A549 (cell line): ENCODE results near the gene OXSM.

Source experiments
- CEBPB ChIP-seq, 2 experiments: fragments of >200 bp in 1 of 2; sonication (Bioruptor Twin) in 1 of 2; formaldehyde crosslinking in 1 of 2; IDR thresholded peaks; 2 replicates each; pipeline ENCODE4 v1.6.1; 2012 to 2016
- CHD2 ChIP-seq: fragments of 150-350 bp; IDR thresholded peaks from 2 replicates; pipeline ENCODE4 v1.6.1; 2014; ENCODE audit warnings: low read length; ENCODE audit not compliant: partially characterized antibody
- EP300 ChIP-seq, 2 experiments: fragments of >200 bp; sonication (Bioruptor Twin); formaldehyde crosslinking; IDR thresholded peaks; 2 replicates in 1 of 2; 3 replicates in 1 of 2; pipeline ENCODE4 v1.6.1; 2016 to 2017
- HOXB5 ChIP-seq: fragments of 250-450 bp; sonication (Bioruptor Pico); IDR thresholded peaks from 2 replicates; pipeline ENCODE4 v1.5.0; 2020; ENCODE audit warnings: mild to moderate bottlenecking, moderate library complexity
- PHF8 ChIP-seq: fragments of 200-600 bp; sonication (generic); IDR thresholded peaks from 2 replicates; pipeline ENCODE4 v1.6.1; 2016; ENCODE audit warnings: low read depth, mild to moderate bottlenecking, antibody characterized with exemption, moderate library complexity, borderline replicate concordance
- POLR2A ChIP-seq: IDR thresholded peaks from 2 replicates; pipeline ENCODE4 v1.6.1; 2012; ENCODE audit warnings: mild to moderate bottlenecking, low read length
- RAD21 ChIP-seq, 2 experiments: fragments of >200 bp in 1 of 2; sonication (Bioruptor Twin) in 1 of 2; formaldehyde crosslinking in 1 of 2; IDR thresholded peaks in 1 of 2; conservative IDR thresholded peaks in 1 of 2; 2 replicates in 1 of 2; 3 replicates in 1 of 2; pipeline ENCODE4 v1.6.1; 2012 to 2018; ENCODE audit warnings: inconsistent platforms in 1 of 2
- RFX5 ChIP-seq: fragments of 450-650 bp; IDR thresholded peaks from 2 replicates; pipeline ENCODE4 v1.7.1; 2014; ENCODE audit warnings: antibody characterized with exemption, mild to moderate bottlenecking, moderate library complexity
- RNF2 ChIP-seq: fragments of 200-600 bp; sonication (generic); IDR thresholded peaks from 2 replicates; pipeline ENCODE4 v1.6.1; 2016; ENCODE audit warnings: low read depth, mild to moderate bottlenecking, antibody characterized with exemption, moderate library complexity, borderline replicate concordance
- ZC3H11A ChIP-seq: fragments of 450-650 bp; IDR thresholded peaks from 2 replicates; pipeline ENCODE4 v1.6.1; 2014; ENCODE audit warnings: antibody characterized with exemption, mild to moderate bottlenecking
- TF ChIP-seq, protein P1 (sequence below): fragments of 250-450 bp; sonication (Bioruptor Pico); IDR thresholded peaks from 2 replicates; pipeline ENCODE4 v1.5.0; 2021; ENCODE audit warnings: mild to moderate bottlenecking, moderate library complexity, borderline replicate concordance
- TF ChIP-seq, protein P2 (sequence below): fragments of >200 bp; sonication (Bioruptor Twin); formaldehyde crosslinking; IDR thresholded peaks from 3 replicates; pipeline ENCODE4 v1.5.1; 2016
- TF ChIP-seq, protein P3 (sequence below): fragments of 200-600 bp; sonication (generic); IDR thresholded peaks from 2 replicates; pipeline ENCODE4 v1.6.1; 2016; ENCODE audit warnings: antibody characterized with exemption, mild to moderate bottlenecking, moderate library complexity
- TF ChIP-seq, protein P4 (sequence below): fragments of 450-650 bp; IDR thresholded peaks from 2 replicates; pipeline ENCODE4 v1.6.1; 2014; ENCODE audit warnings: antibody characterized with exemption

DNA sequence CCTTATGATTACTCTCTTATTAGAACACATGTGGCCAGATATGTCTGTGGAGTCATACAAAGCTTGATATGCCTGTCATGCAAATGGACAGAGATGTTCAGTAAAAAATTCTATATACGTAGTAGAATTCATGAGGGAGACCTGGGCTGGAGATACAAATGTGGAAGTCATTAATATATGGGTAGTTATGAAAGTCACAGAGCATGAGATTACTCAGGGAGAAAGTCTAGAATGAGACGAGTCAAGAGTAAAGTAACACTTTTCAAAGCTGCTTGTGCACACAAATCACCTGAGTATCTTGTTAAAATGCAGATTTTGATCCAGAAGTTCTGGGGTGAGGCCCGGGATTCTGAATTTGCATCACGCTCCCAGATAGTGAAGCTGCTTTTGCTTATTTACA lies 28.4 kb downstream of the OXSM start:
- TF ChIP-seq CHD2 (no peak), RFX5 (no peak), PHF8 (no peak), ZC3H11A (no peak), RNF2 (no peak), POLR2A (no peak), EP300 (IDR thresholded peaks at IDR 0.05) (no peak), HOXB5 (CRISPR knock-in tag) (no peak), CEBPB (IDR thresholded peaks at IDR 0.05) (no peak), RAD21 (conservative IDR thresholded peaks at IDR 0.05 in 1 of 2, IDR thresholded peaks at IDR 0.05 in 1 of 2) (no peak)
- TF ChIP-seq, protein P1, sequence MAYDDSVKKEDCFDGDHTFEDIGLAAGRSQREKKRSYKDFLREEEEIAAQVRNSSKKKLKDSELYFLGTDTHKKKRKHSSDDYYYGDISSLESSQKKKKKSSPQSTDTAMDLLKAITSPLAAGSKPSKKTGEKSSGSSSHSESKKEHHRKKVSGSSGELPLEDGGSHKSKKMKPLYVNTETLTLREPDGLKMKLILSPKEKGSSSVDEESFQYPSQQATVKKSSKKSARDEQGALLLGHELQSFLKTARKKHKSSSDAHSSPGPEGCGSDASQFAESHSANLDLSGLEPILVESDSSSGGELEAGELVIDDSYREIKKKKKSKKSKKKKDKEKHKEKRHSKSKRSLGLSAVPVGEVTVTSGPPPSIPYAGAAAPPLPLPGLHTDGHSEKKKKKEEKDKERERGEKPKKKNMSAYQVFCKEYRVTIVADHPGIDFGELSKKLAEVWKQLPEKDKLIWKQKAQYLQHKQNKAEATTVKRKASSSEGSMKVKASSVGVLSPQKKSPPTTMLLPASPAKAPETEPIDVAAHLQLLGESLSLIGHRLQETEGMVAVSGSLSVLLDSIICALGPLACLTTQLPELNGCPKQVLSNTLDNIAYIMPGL, result no peak
- TF ChIP-seq, protein P2, sequence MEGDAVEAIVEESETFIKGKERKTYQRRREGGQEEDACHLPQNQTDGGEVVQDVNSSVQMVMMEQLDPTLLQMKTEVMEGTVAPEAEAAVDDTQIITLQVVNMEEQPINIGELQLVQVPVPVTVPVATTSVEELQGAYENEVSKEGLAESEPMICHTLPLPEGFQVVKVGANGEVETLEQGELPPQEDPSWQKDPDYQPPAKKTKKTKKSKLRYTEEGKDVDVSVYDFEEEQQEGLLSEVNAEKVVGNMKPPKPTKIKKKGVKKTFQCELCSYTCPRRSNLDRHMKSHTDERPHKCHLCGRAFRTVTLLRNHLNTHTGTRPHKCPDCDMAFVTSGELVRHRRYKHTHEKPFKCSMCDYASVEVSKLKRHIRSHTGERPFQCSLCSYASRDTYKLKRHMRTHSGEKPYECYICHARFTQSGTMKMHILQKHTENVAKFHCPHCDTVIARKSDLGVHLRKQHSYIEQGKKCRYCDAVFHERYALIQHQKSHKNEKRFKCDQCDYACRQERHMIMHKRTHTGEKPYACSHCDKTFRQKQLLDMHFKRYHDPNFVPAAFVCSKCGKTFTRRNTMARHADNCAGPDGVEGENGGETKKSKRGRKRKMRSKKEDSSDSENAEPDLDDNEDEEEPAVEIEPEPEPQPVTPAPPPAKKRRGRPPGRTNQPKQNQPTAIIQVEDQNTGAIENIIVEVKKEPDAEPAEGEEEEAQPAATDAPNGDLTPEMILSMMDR, result no peak
- TF ChIP-seq, protein P3, sequence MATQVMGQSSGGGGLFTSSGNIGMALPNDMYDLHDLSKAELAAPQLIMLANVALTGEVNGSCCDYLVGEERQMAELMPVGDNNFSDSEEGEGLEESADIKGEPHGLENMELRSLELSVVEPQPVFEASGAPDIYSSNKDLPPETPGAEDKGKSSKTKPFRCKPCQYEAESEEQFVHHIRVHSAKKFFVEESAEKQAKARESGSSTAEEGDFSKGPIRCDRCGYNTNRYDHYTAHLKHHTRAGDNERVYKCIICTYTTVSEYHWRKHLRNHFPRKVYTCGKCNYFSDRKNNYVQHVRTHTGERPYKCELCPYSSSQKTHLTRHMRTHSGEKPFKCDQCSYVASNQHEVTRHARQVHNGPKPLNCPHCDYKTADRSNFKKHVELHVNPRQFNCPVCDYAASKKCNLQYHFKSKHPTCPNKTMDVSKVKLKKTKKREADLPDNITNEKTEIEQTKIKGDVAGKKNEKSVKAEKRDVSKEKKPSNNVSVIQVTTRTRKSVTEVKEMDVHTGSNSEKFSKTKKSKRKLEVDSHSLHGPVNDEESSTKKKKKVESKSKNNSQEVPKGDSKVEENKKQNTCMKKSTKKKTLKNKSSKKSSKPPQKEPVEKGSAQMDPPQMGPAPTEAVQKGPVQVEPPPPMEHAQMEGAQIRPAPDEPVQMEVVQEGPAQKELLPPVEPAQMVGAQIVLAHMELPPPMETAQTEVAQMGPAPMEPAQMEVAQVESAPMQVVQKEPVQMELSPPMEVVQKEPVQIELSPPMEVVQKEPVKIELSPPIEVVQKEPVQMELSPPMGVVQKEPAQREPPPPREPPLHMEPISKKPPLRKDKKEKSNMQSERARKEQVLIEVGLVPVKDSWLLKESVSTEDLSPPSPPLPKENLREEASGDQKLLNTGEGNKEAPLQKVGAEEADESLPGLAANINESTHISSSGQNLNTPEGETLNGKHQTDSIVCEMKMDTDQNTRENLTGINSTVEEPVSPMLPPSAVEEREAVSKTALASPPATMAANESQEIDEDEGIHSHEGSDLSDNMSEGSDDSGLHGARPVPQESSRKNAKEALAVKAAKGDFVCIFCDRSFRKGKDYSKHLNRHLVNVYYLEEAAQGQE, result no peak
- TF ChIP-seq, protein P4, sequence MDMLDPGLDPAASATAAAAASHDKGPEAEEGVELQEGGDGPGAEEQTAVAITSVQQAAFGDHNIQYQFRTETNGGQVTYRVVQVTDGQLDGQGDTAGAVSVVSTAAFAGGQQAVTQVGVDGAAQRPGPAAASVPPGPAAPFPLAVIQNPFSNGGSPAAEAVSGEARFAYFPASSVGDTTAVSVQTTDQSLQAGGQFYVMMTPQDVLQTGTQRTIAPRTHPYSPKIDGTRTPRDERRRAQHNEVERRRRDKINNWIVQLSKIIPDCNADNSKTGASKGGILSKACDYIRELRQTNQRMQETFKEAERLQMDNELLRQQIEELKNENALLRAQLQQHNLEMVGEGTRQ, result no peak
